ENCODE data around the gene ST8SIA5. TPM values are rescaled to one million over a fixed set of nuclear protein-coding genes. Genes with fewer than 3 reads are reported as not detected.

ST8SIA5 gene
- total RNA-seq, 1 experiment from 2014 or later: 5.4 TPM

DNA sequence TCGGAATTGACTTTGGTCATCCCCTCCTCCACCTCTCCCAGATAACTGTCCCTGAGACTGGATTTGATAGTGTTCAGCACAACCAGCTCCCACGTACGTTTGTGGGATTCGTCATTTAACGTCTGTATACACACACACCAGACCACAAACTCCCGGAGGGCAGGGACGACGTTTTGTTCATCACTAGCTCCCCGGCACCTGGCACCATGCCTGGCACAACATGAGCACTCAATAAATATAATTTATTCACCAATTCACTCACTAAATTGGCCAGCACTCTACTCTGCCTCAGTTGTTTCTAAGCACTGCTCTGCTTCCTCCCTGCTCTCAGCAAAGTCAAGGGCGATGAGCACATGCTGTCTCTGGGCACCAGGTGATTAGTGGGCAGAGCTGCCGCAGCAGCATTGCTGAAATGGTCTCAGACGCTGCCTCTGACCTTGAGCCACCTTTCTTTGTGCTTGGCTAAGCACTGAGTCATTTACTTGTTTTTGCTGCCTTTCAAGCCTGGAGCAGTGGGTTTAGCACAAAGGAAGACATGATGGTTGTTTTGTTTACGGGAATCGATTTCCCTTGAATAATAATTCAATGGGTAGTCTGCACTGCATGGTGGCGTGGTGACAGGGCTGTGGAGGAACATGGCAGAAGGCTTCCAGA lies 80.5 kb downstream of the ST8SIA5 start (continued):
- TF ChIP-seq, protein P1, sequence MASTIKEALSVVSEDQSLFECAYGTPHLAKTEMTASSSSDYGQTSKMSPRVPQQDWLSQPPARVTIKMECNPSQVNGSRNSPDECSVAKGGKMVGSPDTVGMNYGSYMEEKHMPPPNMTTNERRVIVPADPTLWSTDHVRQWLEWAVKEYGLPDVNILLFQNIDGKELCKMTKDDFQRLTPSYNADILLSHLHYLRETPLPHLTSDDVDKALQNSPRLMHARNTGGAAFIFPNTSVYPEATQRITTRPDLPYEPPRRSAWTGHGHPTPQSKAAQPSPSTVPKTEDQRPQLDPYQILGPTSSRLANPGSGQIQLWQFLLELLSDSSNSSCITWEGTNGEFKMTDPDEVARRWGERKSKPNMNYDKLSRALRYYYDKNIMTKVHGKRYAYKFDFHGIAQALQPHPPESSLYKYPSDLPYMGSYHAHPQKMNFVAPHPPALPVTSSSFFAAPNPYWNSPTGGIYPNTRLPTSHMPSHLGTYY (CRISPR knock-in tag; IDR thresholded peaks at IDR 0.05): no peak
- TF ChIP-seq, protein P2, sequence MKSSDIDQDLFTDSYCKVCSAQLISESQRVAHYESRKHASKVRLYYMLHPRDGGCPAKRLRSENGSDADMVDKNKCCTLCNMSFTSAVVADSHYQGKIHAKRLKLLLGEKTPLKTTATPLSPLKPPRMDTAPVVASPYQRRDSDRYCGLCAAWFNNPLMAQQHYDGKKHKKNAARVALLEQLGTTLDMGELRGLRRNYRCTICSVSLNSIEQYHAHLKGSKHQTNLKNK (CRISPR knock-in tag; IDR thresholded peaks at IDR 0.05): no peak
- TF ChIP-seq RORB (CRISPR knock-in tag; IDR thresholded peaks at IDR 0.05): no peak
- TF ChIP-seq, protein P3, sequence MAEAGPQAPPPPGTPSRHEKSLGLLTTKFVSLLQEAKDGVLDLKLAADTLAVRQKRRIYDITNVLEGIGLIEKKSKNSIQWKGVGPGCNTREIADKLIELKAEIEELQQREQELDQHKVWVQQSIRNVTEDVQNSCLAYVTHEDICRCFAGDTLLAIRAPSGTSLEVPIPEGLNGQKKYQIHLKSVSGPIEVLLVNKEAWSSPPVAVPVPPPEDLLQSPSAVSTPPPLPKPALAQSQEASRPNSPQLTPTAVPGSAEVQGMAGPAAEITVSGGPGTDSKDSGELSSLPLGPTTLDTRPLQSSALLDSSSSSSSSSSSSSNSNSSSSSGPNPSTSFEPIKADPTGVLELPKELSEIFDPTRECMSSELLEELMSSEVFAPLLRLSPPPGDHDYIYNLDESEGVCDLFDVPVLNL (CRISPR knock-in tag; IDR thresholded peaks at IDR 0.05; ENCODE audit: borderline replicate concordance, low read depth): no peak
- no peak for TF ChIP-seq ZNF317 (CRISPR knock-in tag; IDR thresholded peaks at IDR 0.05; ENCODE audit: borderline replicate concordance, low read depth)
- no peak for TF ChIP-seq ZNF423 (CRISPR knock-in tag; IDR thresholded peaks at IDR 0.05)
- TF ChIP-seq, protein P4, sequence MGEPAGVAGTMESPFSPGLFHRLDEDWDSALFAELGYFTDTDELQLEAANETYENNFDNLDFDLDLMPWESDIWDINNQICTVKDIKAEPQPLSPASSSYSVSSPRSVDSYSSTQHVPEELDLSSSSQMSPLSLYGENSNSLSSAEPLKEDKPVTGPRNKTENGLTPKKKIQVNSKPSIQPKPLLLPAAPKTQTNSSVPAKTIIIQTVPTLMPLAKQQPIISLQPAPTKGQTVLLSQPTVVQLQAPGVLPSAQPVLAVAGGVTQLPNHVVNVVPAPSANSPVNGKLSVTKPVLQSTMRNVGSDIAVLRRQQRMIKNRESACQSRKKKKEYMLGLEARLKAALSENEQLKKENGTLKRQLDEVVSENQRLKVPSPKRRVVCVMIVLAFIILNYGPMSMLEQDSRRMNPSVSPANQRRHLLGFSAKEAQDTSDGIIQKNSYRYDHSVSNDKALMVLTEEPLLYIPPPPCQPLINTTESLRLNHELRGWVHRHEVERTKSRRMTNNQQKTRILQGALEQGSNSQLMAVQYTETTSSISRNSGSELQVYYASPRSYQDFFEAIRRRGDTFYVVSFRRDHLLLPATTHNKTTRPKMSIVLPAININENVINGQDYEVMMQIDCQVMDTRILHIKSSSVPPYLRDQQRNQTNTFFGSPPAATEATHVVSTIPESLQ (CRISPR knock-in tag; IDR thresholded peaks at IDR 0.05): no peak
- no peak for TF ChIP-seq NR2C2 (CRISPR knock-in tag; IDR thresholded peaks at IDR 0.05)
- TF ChIP-seq RELA (CRISPR knock-in tag; IDR thresholded peaks at IDR 0.05; ENCODE audit: borderline replicate concordance): no peak
- TF ChIP-seq KAT7 (CRISPR knock-in tag; IDR thresholded peaks at IDR 0.05; ENCODE audit: borderline replicate concordance): no peak
- TF ChIP-seq TP53 (CRISPR knock-in tag; IDR thresholded peaks at IDR 0.05): no peak

DNA sequence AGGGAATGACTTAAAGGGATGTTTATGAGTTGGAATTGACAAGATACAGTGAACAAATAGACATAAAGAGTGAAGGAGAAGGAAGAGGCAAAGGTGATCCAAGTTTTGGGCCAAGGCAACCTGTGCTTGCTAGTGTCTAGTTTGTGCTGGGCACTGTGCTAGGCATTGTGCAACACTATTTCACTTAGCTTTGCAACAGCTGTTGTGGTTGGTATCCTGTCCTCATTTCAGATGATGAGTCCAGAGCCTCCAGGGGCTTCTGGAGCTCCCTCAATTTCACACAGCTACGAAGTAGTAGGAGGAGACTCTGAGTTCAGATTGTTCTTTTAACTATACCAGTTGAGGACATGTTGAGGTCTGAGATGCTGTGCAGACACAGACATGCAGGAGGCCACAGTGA lies 81.7 kb downstream of the ST8SIA5 start:
- Mint-ChIP-seq H3K27ac (no peak overlapping the region), H3K27me3 (ENCODE audit: low read depth) (no peaks in the 10 kb centered on the region; the same call in 1 of the 2 replicates), H3K36me3 (no peaks in the 10 kb centered on the region), H3K4me1 (peaks cover 30% of the 10 kb centered on the region), H3K4me3 (no peak overlapping the region), H3K9me3 (no peaks in the 10 kb centered on the region)
- ChIA-PET CTCF (interaction anchor here (1.5 to 5.0 kb wide), 2 partner anchors 17 to 22 kb away, joined by 3 to 29 read pairs; no protein-coding TSS in a partner anchor), POLR2A (no interaction called here)
- DNase-seq (ENCODE audit: low spot score) (no peak), ATAC-seq (no peak)
- no peak for TF ChIP-seq HMGA2 (CRISPR knock-in tag; IDR thresholded peaks at IDR 0.05)
- no peak for TF ChIP-seq ESRRA (CRISPR knock-in tag; IDR thresholded peaks at IDR 0.05; ENCODE audit: borderline replicate concordance)
- TF ChIP-seq, protein P5, sequence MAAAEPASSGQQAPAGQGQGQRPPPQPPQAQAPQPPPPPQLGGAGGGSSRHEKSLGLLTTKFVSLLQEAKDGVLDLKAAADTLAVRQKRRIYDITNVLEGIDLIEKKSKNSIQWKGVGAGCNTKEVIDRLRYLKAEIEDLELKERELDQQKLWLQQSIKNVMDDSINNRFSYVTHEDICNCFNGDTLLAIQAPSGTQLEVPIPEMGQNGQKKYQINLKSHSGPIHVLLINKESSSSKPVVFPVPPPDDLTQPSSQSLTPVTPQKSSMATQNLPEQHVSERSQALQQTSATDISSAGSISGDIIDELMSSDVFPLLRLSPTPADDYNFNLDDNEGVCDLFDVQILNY (CRISPR knock-in tag; IDR thresholded peaks at IDR 0.05): no peak
- TF ChIP-seq, protein P6, sequence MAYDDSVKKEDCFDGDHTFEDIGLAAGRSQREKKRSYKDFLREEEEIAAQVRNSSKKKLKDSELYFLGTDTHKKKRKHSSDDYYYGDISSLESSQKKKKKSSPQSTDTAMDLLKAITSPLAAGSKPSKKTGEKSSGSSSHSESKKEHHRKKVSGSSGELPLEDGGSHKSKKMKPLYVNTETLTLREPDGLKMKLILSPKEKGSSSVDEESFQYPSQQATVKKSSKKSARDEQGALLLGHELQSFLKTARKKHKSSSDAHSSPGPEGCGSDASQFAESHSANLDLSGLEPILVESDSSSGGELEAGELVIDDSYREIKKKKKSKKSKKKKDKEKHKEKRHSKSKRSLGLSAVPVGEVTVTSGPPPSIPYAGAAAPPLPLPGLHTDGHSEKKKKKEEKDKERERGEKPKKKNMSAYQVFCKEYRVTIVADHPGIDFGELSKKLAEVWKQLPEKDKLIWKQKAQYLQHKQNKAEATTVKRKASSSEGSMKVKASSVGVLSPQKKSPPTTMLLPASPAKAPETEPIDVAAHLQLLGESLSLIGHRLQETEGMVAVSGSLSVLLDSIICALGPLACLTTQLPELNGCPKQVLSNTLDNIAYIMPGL (CRISPR knock-in tag; IDR thresholded peaks at IDR 0.05): no peak
- TF ChIP-seq FOXJ3 (CRISPR knock-in tag; IDR thresholded peaks at IDR 0.05; ENCODE audit: borderline replicate concordance): no peak
- TF ChIP-seq ZNF232 (CRISPR knock-in tag; IDR thresholded peaks at IDR 0.05): no peak
